ENCODE data around the gene SERPINE3. TPM values are rescaled to one million over a fixed set of nuclear protein-coding genes. Genes with fewer than 3 reads are reported as not detected.

Gene SERPINE3
- total RNA-seq, 5 donors from 2014 or later (not counting 1 experiment from before 2014, with no cell fraction given), result not detected

DNA sequence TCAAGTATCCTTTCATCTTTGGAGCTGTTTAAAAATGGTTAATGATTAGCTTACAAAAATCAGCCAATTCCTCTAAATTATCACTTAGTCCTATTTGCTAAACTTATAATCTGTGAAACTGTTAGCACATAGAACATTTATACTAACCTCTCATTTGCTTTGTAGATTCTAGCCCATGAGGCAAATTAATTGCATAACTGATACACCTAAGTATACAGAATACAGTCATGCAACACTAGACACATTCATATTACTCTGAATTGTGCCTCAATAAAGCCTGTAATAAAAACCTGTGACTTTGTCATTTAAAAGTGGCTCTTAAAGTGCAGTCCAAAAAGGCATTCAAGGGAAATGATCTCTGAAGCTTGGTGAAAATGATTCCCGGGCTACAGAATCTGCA lies 21.0 kb downstream of the SERPINE3 start:
- ATAC-seq (replicated peaks in 1 of 4) (no peak), DNase-seq (no peak)
- no peaks in the 10 kb centered on the region for H3K9me3 ChIP-seq
- H3K27me3 ChIP-seq (replicated peaks in 1 of 2; ENCODE audit: control insufficient read depth in 2 of 2, extremely low read depth in 1 of 2, insufficient read depth in 2 of 2, low read length in 1 of 2), result no peaks in the 10 kb centered on the region
- H3K4me1 Mint-ChIP-seq, result no peaks in the 10 kb centered on the region
- no peaks in the 10 kb centered on the region for H3K27me3 Mint-ChIP-seq
- no peak overlapping the region for H3K27ac ChIP-seq (ENCODE audit: low read length)
- H3K4me3 ChIP-seq (ENCODE audit: control insufficient read depth in 1 of 2, extremely low read depth in 1 of 2, low read length in 1 of 2), result no peak overlapping the region
- peaks cover 36% of the 10 kb centered on the region for H3K36me3 Mint-ChIP-seq
- ChIA-PET POLR2A (no interaction called here), CTCF (no interaction called here)
- no CpG with 5 or more reads among the region's 1 CpG for WGBS (ENCODE audit: insufficient coverage)
- no peak overlapping the region for H3K4me3 Mint-ChIP-seq
- peaks cover 0 to 13% of the 10 kb centered on the region in 2 donors for H3K36me3 ChIP-seq (ENCODE audit: control insufficient read depth in 2 of 2, extremely low read depth in 1 of 2, insufficient read depth in 1 of 2, low read length in 1 of 2)
- H3K27ac Mint-ChIP-seq, result no peak overlapping the region
- no peaks in the 10 kb centered on the region for H3K4me1 ChIP-seq (ENCODE audit: control insufficient read depth in 1 of 2, extremely low read depth in 1 of 2, insufficient read depth in 2 of 2, low read length in 2 of 2)
- H3K9me3 Mint-ChIP-seq, result no peaks in the 10 kb centered on the region

GRCh38 chr13:51361106-51361505 lies 21.6 kb downstream of the SERPINE3 start:
- ATAC-seq (replicated peaks in 1 of 4), result no peak
- Histone ChIP-seq H3K4me3 (ENCODE audit: control insufficient read depth in 1 of 2, extremely low read depth in 1 of 2, low read length in 1 of 2) (no peak overlapping the region), H3K9me3 (no peaks in the 10 kb centered on the region), H3K27ac (ENCODE audit: low read length) (no peak overlapping the region), H3K36me3 (ENCODE audit: control insufficient read depth in 2 of 2, extremely low read depth in 1 of 2, insufficient read depth in 1 of 2, low read length in 1 of 2) (peaks cover 0 to 17% of the 10 kb centered on the region in 2 donors), H3K27me3 (replicated peaks in 1 of 2; ENCODE audit: control insufficient read depth in 2 of 2, extremely low read depth in 1 of 2, insufficient read depth in 2 of 2, low read length in 1 of 2) (no peaks in the 10 kb centered on the region), H3K4me1 (ENCODE audit: control insufficient read depth in 1 of 2, extremely low read depth in 1 of 2, insufficient read depth in 2 of 2, low read length in 2 of 2) (no peaks in the 10 kb centered on the region)
- H3K4me1 Mint-ChIP-seq, result no peaks in the 10 kb centered on the region
- DNase-seq, result no peak
- no peaks in the 10 kb centered on the region for H3K27me3 Mint-ChIP-seq
- ChIA-PET POLR2A (no interaction called here), CTCF (no interaction called here)
- H3K4me3 Mint-ChIP-seq, result no peak overlapping the region
- H3K9me3 Mint-ChIP-seq, result no peaks in the 10 kb centered on the region
- H3K36me3 Mint-ChIP-seq, result peaks cover 38% of the 10 kb centered on the region
- no peak overlapping the region for H3K27ac Mint-ChIP-seq

DNA sequence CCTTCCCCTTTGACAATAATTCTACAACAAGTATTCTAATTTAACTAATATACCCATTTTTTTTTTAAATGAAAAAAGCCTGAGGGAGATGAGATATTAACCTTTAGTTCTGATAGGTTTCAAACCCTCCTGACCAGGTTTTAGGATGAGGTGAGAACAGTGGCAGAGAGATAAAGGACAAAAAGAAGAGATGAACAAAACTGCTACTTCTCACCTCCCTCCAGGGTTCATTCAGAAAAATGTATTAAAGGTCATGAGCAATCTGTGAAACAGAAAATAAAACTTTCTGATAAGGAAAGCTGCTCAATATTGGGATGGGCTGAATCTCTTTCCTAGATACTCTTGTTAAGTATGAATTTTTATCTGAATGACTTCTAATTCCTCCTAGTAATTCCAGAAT lies 24.1 kb downstream of the SERPINE3 start:
- Mint-ChIP-seq H3K4me3 (no peak overlapping the region), H3K4me1 (no peaks in the 10 kb centered on the region), H3K9me3 (no peaks in the 10 kb centered on the region), H3K36me3 (peaks cover 46% of the 10 kb centered on the region), H3K27ac (no peak overlapping the region), H3K27me3 (no peaks in the 10 kb centered on the region)
- no peaks in the 10 kb centered on the region for H3K9me3 ChIP-seq
- POLR2A ChIA-PET, result no interaction called here
- peaks cover 0 to 32% of the 10 kb centered on the region in 2 donors for H3K36me3 ChIP-seq (ENCODE audit: control insufficient read depth in 2 of 2, extremely low read depth in 1 of 2, insufficient read depth in 1 of 2, low read length in 1 of 2)
- no peak overlapping the region for H3K4me3 ChIP-seq (ENCODE audit: control insufficient read depth in 1 of 2, extremely low read depth in 1 of 2, low read length in 1 of 2)
- H3K4me1 ChIP-seq (ENCODE audit: control insufficient read depth in 1 of 2, extremely low read depth in 1 of 2, insufficient read depth in 2 of 2, low read length in 2 of 2), result no peaks in the 10 kb centered on the region
- CTCF ChIA-PET, result no interaction called here
- ATAC-seq (replicated peaks in 1 of 4) (no peak), DNase-seq (no peak)
- H3K27me3 ChIP-seq (replicated peaks in 1 of 2; ENCODE audit: control insufficient read depth in 2 of 2, extremely low read depth in 1 of 2, insufficient read depth in 2 of 2, low read length in 1 of 2), result no peaks in the 10 kb centered on the region
- no peak overlapping the region for H3K27ac ChIP-seq (ENCODE audit: low read length)

- Mint-ChIP-seq H3K4me1 (no peaks in the 10 kb centered on the region), H3K27me3 (no peaks in the 10 kb centered on the region), H3K4me3 (no peak overlapping the region), H3K36me3 (peaks cover 53% of the 10 kb centered on the region), H3K27ac (no peak overlapping the region), H3K9me3 (no peaks in the 10 kb centered on the region)
- no peak for DNase-seq
- no peaks in the 10 kb centered on the region for H3K27me3 ChIP-seq (replicated peaks in 1 of 2; ENCODE audit: control insufficient read depth in 2 of 2, extremely low read depth in 1 of 2, insufficient read depth in 2 of 2, low read length in 1 of 2)
- H3K4me1 ChIP-seq (ENCODE audit: control insufficient read depth in 1 of 2, extremely low read depth in 1 of 2, insufficient read depth in 2 of 2, low read length in 2 of 2), result no peaks in the 10 kb centered on the region
- no CpG with 5 or more reads among the region's 3 CpGs for WGBS (ENCODE audit: insufficient coverage)
- CTCF ChIA-PET, result interaction anchor here in 1 of 2 donors (0.6 kb wide), 1 partner anchor 184 kb away, joined by 5 read pairs; no protein-coding TSS in a partner anchor
- H3K36me3 ChIP-seq (ENCODE audit: control insufficient read depth in 2 of 2, extremely low read depth in 1 of 2, insufficient read depth in 1 of 2, low read length in 1 of 2), result peaks cover 0 to 38% of the 10 kb centered on the region in 2 donors
- ATAC-seq (replicated peaks in 1 of 4), result no peak
- POLR2A ChIA-PET, result no interaction called here
- no peak overlapping the region for H3K4me3 ChIP-seq (ENCODE audit: control insufficient read depth in 1 of 2, extremely low read depth in 1 of 2, low read length in 1 of 2)
- no peaks in the 10 kb centered on the region for H3K9me3 ChIP-seq
- no peak overlapping the region for H3K27ac ChIP-seq (ENCODE audit: low read length)
Observed at GRCh38 chr13:51364404-51365008, 25.0 kb downstream of the SERPINE3 start.

DNA sequence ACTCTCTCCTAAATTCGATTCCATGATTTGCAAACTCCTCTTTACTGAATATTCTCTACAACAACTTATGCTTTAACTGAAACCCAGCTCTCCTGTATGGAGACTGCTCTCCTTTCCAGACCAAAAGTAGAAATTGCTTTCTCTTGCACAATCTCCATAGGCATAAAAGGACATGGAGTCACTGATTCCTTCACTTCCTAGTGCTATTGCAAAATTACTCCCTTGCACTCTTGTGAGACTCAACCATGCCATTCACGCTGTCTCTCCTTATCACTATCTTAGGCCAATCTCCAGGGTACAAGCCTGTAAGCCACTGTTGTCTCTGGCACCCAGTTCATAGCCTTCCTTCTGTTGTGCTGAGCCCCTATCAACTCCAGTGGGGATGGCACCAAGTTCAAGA lies 30.6 kb downstream of the SERPINE3 start:
- H3K27ac ChIP-seq (ENCODE audit: low read length), result no peak overlapping the region
- CTCF ChIA-PET, result no interaction called here

GRCh38 chr13:51370811-51371210 lies 31.3 kb downstream of the SERPINE3 start:
- Histone ChIP-seq H3K27ac (ENCODE audit: low read length) (no peak overlapping the region), H3K36me3 (ENCODE audit: control insufficient read depth in 2 of 2, extremely low read depth in 1 of 2, insufficient read depth in 1 of 2, low read length in 1 of 2) (peaks cover 5 to 73% of the 10 kb centered on the region in 2 donors), H3K4me1 (ENCODE audit: control insufficient read depth in 1 of 2, extremely low read depth in 1 of 2, insufficient read depth in 2 of 2, low read length in 2 of 2) (no peaks in the 10 kb centered on the region), H3K4me3 (ENCODE audit: control insufficient read depth in 1 of 2, extremely low read depth in 1 of 2, low read length in 1 of 2) (no peak overlapping the region), H3K27me3 (replicated peaks in 1 of 2; ENCODE audit: control insufficient read depth in 2 of 2, extremely low read depth in 1 of 2, insufficient read depth in 2 of 2, low read length in 1 of 2) (no peaks in the 10 kb centered on the region), H3K9me3 (no peaks in the 10 kb centered on the region)
- peaks cover 29% of the 10 kb centered on the region for H3K36me3 Mint-ChIP-seq
- no peak overlapping the region for H3K4me3 Mint-ChIP-seq
- H3K27me3 Mint-ChIP-seq, result no peaks in the 10 kb centered on the region
- H3K4me1 Mint-ChIP-seq, result no peaks in the 10 kb centered on the region
- CTCF ChIA-PET, result no interaction called here
- 100% methylated on average over 2 of the region's 2 CpGs for WGBS (ENCODE audit: insufficient coverage)
- H3K27ac Mint-ChIP-seq, result no peak overlapping the region
- ATAC-seq (replicated peaks in 1 of 4) (no peak), DNase-seq (no peak)
- no peaks in the 10 kb centered on the region for H3K9me3 Mint-ChIP-seq
- POLR2A ChIA-PET, result interaction anchor here in 1 of 2 donors (0.6 kb wide), 1 partner anchor 36 kb away, joined by 8 read pairs; no protein-coding TSS in a partner anchor

More for the DNA sequence above, 30.6 kb downstream of the SERPINE3 start:
- H3K27me3 ChIP-seq (replicated peaks in 1 of 2; ENCODE audit: control insufficient read depth in 2 of 2, extremely low read depth in 1 of 2, insufficient read depth in 2 of 2, low read length in 1 of 2), result no peaks in the 10 kb centered on the region
- H3K4me3 ChIP-seq (ENCODE audit: control insufficient read depth in 1 of 2, extremely low read depth in 1 of 2, low read length in 1 of 2), result no peak overlapping the region
- H3K4me3 Mint-ChIP-seq, result no peak overlapping the region
- H3K9me3 Mint-ChIP-seq, result no peaks in the 10 kb centered on the region
- WGBS (ENCODE audit: insufficient coverage), result 93% methylated on average over 2 of the region's 2 CpGs
- no peak for ATAC-seq (replicated peaks in 1 of 4)
- POLR2A ChIA-PET, result no interaction called here
- no peaks in the 10 kb centered on the region for H3K9me3 ChIP-seq
- H3K4me1 ChIP-seq (ENCODE audit: control insufficient read depth in 1 of 2, extremely low read depth in 1 of 2, insufficient read depth in 2 of 2, low read length in 2 of 2), result no peaks in the 10 kb centered on the region
- no peak for DNase-seq
- H3K36me3 Mint-ChIP-seq, result peaks cover 27% of the 10 kb centered on the region
- no peaks in the 10 kb centered on the region for H3K27me3 Mint-ChIP-seq
- H3K27ac Mint-ChIP-seq, result peak overlapping the region; percentile 14 to 30
- H3K4me1 Mint-ChIP-seq, result no peaks in the 10 kb centered on the region
- H3K36me3 ChIP-seq (ENCODE audit: control insufficient read depth in 2 of 2, extremely low read depth in 1 of 2, insufficient read depth in 1 of 2, low read length in 1 of 2), result peaks cover 5 to 68% of the 10 kb centered on the region in 2 donors
